Motor neuron (in vitro differentiated cells): Measurements from ENCODE around the gene SLC49A3. TPM values are rescaled to one million over a fixed set of nuclear protein-coding genes. Genes with fewer than 3 reads are reported as not detected.
A peak's percentile ranks its signal among the peaks of the same experiment; 100 is the strongest.
"Not testable (repeated sequence)": the region's sequence is repeated elsewhere in the genome, so short reads cannot be mapped to it uniquely, and the experiment has no call there.

Experiments
- ATAC-seq, 8 experiments: fragments of 200-7000 bp; cut with Tn5 transposase; replicated peaks in 6 of 8; 2 replicates each; pipeline ENCODE4 v1.8.0; 2021; ENCODE audit warnings: mild to moderate bottlenecking in 8 of 8, moderate library complexity in 8 of 8
- H3K27ac ChIP-seq, 2 donors: fragments of 250-450 bp; sonication (Bioruptor Pico); 2 replicates each; pipeline ENCODE4 v1.9.0; 2021; ENCODE audit warnings: antibody characterized with exemption in 2 of 2, mild to moderate bottlenecking in 2 of 2, moderate library complexity in 1 of 2
- H3K4me1 ChIP-seq, 2 donors: fragments of 250-450 bp; sonication (Bioruptor Pico); replicated peaks in 1 of 2; 2 replicates each; pipeline ENCODE4 v1.6.1; 2021; ENCODE audit warnings: antibody characterized with exemption in 2 of 2, mild to moderate bottlenecking in 2 of 2, moderate library complexity in 1 of 2
- H3K4me3 ChIP-seq, 5 donors: fragments of 250-450 bp; sonication (Bioruptor Pico); 2 replicates each; pipeline ENCODE4 v1.9.0; 2021; ENCODE audit warnings: antibody characterized with exemption in 5 of 5, mild to moderate bottlenecking in 5 of 5, moderate library complexity in 4 of 5
- WGBS, 10 experiments: fragments of 450-650 bp; shearing (Covaris generic); methylation state at CpG; one replicate each; pipeline ENCODE4 v1.0.0; 2022; 5-methylcytosine and 5-hydroxymethylcytosine counted together
- in situ Hi-C, 9 experiments: fragments of 400-800 bp; cut with MboI; loops; one replicate each; pipeline ENCODE4 v1.15.0; 2021; ENCODE audit warnings: low sequenced_read_pairs in 9 of 9, low pct_unique_long_range_greater_than_20kb in 2 of 9; ENCODE audit not compliant: unreplicated experiment in 9 of 9
- total RNA-seq, 8 experiments: library from RNA; unstranded; fragments of 300-600 nt; gene quantifications; 2 replicates each; pipeline versions ENCODE4 v1.2.3 to v1.2.4, GENCODE V29; 2022

The SLC49A3 gene
- total RNA-seq, 8 experiments from 2014 or later, result 0.13 to 1.7 (median 0.37) TPM; not detected in 2

DNA sequence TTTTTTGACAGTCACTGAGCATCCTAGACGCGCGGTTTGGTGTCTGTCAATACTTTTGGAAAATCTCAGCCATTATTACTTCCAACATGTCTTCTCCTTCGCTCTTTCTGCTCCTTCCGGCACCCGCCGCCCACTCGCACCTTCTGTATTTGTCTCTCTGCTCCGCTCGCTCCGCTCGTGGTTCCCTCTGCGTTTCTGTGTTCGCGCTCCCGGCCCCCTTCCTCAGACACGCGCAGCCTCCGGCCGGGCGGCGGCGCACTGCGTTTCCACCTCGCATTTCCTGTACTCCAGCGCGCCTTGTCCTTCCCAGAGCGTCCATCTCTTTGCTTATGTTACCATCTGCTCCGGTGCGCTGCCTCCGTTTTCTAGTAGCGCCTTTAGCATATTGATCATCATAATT is 42.5 kb downstream of the SLC49A3 start:
- ATAC-seq, result peak in 2 of 8 experiments; percentile 32 to 41
- no peak overlapping the region for H3K27ac ChIP-seq
- 31 to 98% (median 79%) methylated on average over 4 to 32 of the region's 32 CpGs for WGBS, 10 experiments
- H3K4me1 ChIP-seq, result peaks cover 0 to 6% of the 10 kb centered on the region in 2 donors
- peak overlapping the region in 3 of 5 donors; percentile 28 to 37 (median 36) for H3K4me3 ChIP-seq
- in situ Hi-C loops, result no loop called here

DNA sequence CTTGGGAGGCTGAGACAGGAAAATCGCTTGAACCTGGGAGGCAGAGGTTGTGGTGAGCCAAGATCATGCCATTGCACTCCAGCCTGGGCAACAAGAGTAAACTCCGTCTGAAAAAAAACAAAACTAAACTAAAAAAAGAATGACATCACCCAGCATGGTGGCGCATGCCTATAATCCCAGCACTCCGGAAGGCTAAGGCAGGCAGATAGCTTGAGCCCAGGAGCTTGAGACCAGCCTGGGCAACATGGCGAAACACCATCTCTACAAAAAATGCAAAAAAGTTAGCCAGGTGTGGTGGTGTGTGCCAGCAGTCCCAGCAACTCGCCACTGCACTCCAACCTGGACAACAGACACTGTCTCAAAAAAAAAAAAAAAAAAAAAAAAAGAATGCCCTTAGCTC is 46.6 kb downstream of the SLC49A3 start:
- H3K27ac ChIP-seq, ATAC-seq, H3K4me1 ChIP-seq, in situ Hi-C loops, H3K4me3 ChIP-seq: not testable (repeated sequence)
- 20 to 84% (median 63%) methylated on average over 1 to 6 of the region's 6 CpGs for WGBS, 10 experiments

DNA sequence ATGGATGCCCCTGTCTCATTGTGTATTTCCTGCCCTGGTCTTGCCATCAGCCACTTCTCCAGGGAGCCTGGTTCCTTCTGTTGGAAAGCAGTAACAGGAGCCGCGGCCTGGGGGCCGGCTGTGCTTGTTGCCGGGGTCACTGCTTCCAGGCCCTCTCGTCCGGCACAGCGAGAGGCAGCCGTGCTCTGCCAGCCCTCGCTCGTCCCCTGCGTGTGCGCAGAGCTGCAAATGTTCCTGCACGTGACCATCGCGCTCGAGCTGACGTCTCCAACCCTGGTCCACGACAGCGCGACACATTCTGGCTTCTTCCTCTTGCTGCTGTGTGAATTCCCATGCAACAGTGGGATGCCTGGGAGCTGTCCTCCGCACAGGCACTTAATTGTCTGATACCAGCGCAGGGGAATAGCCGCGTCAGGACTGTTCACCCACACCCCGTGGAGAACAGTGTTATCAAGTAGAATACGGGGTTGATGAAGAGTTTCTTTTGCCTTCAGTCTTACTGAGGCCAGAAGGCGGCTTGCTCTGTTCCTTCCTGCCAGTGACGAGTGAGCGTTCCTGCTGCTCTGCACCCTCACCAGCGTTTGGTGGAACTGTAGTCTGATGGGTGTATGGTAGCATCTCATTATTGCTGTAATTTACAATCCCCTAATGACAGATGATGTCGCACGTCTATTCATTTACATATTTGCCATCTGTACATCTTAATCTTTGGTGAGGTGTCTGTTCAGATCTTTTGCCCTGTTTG is 51.2 kb downstream of the SLC49A3 start:
- no peak overlapping the region for H3K27ac ChIP-seq
- H3K4me3 ChIP-seq, result no peak overlapping the region
- H3K4me1 ChIP-seq, result no peaks in the 10 kb centered on the region
- ATAC-seq, result peak in 2 of 8 experiments; percentile 28
- in situ Hi-C loops, result no loop called here
- WGBS, 10 experiments, result 40 to 100% (median 75%) methylated on average over 1 to 8 of the region's 32 CpGs; no CpG with 5 or more reads in 1 of the 10 experiments

GRCh38 chr4:636628-637159 is 52.3 kb downstream of the SLC49A3 start:
- peak in 1 of 8 experiments; percentile 57 for ATAC-seq
- Histone ChIP-seq H3K4me3 (no peak overlapping the region), H3K4me1 (no peaks in the 10 kb centered on the region), H3K27ac (no peak overlapping the region)
- 42 to 100% (median 73%) methylated on average over 1 to 6 of the region's 13 CpGs; no CpG with 5 or more reads in 2 of the 10 experiments for WGBS, 10 experiments
- in situ Hi-C loops, result no loop called here

GRCh38 chr4:635851-636627 is 52.9 kb downstream of the SLC49A3 start:
- no peak for ATAC-seq
- no peaks in the 10 kb centered on the region for H3K4me1 ChIP-seq
- no peak overlapping the region for H3K4me3 ChIP-seq
- H3K27ac ChIP-seq, result no peak overlapping the region
- in situ Hi-C loops, result no loop called here
- WGBS, 10 experiments, result 0 to 81% (median 26%) methylated on average over 1 to 6 of the region's 22 CpGs; no CpG with 5 or more reads in 6 of the 10 experiments

DNA sequence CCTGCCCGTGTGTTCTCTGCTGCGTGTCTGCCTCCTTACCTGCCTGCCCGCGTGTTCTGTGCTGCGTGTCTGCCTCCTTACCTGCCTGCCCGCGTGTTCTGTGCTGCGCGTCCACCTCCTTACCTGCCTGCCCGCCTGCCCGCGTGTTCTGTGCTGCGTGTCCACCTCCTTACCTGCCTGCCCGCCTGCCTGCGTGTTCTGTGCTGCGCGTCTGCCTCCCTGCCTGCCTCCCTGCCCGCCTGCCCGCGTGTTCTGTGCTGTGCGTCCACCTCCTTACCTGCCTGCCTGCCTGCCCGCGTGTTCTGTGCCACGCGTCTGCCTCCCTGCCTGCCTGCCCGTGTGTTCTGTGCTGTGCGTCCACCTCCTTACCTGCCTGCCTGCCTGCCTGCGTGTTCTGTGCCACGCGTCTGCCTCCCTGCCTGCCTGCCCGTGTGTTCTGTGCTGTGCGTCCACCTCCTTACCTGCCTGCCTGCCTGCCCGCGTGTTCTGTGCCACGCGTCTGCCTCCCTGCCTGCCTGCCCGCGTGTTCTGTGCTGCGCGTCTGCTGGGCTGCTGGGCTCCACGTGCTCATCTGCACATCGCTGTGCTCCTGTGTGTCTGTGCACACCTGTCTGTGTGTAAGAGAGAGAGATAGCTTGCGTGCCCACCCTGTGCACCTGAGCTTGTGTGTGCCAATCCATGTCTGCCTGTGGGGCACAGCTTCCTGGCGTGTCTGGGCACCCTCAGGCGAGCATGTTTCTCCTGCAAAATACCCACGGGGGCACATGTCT is 53.7 kb downstream of the SLC49A3 start:
- 80% methylated on average over 1 of the region's 46 CpGs; no CpG with 5 or more reads in 9 of the 10 experiments for WGBS, 10 experiments
- in situ Hi-C loops, H3K4me1 ChIP-seq, H3K4me3 ChIP-seq, ATAC-seq, H3K27ac ChIP-seq: not testable (repeated sequence)

DNA sequence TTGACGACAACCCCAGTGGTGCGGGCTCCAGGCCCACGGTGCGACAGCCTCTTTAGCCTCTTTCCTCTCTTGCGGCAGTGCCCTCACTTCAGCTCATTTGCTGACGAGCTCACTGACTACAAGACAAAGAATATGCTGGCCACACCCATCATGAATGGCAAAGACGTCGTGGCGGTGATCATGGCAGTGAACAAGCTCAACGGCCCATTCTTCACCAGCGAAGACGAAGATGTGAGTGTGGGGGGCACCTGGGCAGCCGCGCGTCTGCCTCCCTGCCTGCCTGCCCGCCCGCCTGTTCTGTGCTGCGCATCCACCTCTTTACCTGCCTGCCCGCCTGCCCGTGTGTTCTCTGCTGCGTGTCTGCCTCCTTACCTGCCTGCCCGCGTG is 54.4 kb downstream of the SLC49A3 start:
- in situ Hi-C loops, result no loop called here
- Histone ChIP-seq H3K4me3 (no peak overlapping the region), H3K4me1 (no peaks in the 10 kb centered on the region), H3K27ac (no peak overlapping the region)
- ATAC-seq, result no peak
- 80% methylated on average over 1 of the region's 23 CpGs; no CpG with 5 or more reads in 9 of the 10 experiments for WGBS, 10 experiments

DNA sequence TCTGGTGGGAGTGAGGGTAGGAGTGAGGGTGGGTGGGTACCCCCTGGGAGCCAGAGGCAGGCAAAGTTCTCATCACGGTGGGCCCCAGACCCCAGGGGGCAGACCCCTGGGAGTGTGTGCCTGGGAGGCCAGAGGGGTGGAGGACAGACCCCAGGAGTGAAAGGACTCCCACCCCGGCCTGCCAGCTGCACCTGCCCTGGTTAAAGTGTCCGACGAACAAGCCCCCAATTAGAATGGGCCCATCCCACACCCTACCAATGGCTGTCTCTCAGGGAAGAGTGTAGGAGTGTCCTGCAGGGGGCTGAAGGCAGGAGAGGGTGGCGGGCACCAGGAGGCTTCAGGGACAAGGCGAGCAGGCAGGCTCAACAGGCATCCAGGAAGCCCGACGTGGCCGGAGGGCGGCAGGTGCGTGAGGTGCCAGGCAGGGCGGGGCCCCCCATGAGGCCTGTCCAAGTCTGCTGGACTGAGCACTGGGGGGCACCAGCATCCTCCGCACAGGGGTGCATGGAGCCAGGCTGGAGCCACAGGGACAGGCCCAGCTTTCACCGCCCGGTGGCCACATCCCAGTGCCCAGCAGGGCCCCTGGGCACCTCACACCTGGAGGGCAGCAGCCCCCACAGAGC is 54.9 kb downstream of the SLC49A3 start:
- H3K4me1 ChIP-seq, result no peaks in the 10 kb centered on the region
- in situ Hi-C loops, result no loop called here
- H3K4me3 ChIP-seq, result no peak overlapping the region
- WGBS, 10 experiments, result 60 to 73% methylated on average over 1 to 3 of the region's 15 CpGs; no CpG with 5 or more reads in 8 of the 10 experiments
- ATAC-seq, result peak in 1 of 8 experiments; percentile 19
- no peak overlapping the region for H3K27ac ChIP-seq

DNA sequence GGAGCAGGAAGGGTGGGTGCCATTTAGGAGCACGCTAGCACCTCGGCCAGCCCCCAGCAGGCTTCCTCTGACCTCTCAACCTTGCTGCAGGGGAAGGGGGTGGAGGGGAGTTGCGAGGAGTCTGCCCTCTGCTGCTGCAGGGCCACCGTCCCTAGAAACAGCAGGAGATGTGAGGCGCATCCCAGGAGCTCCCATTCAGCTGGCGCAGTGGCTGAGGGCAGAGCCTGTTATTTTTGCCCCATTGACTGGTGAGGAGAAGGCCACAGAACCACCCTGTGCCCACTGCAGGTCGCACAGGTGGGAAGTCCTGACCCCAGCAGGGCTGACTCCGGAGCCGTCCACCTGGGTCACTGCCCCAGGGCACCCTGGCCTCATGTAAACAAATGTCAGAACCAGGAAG is 55.5 kb downstream of the SLC49A3 start:
- H3K27ac ChIP-seq, result no peak overlapping the region
- 35 to 66% (median 50%) methylated on average over 4 to 5 of the region's 9 CpGs; no CpG with 5 or more reads in 7 of the 10 experiments for WGBS, 10 experiments
- ATAC-seq, result no peak
- no peak overlapping the region for H3K4me3 ChIP-seq
- in situ Hi-C loops, result no loop called here
- no peaks in the 10 kb centered on the region for H3K4me1 ChIP-seq

- Histone ChIP-seq H3K27ac (no peak overlapping the region), H3K4me1 (no peaks in the 10 kb centered on the region), H3K4me3 (no peak overlapping the region)
- in situ Hi-C loops, result no loop called here
- WGBS, 10 experiments, result 30 to 80% (median 70%) methylated on average over 1 to 6 of the region's 6 CpGs; no CpG with 5 or more reads in 6 of the 10 experiments
- no peak for ATAC-seq
These were observed 56.0 kb downstream of the SLC49A3 start for GRCh38 chr4:632926-633325.

GRCh38 chr4:632196-632790 is 56.7 kb downstream of the SLC49A3 start:
- Histone ChIP-seq H3K4me1 (no peaks in the 10 kb centered on the region), H3K27ac (no peak overlapping the region), H3K4me3 (no peak overlapping the region)
- ATAC-seq, result no peak
- WGBS, 10 experiments, result 33 to 100% (median 60%) methylated on average over 2 to 3 of the region's 16 CpGs; no CpG with 5 or more reads in 4 of the 10 experiments
- in situ Hi-C loops, result no loop called here
